PC-9 (cell line): ENCODE results near the gene CRAMP1. TPM values are rescaled to one million over a fixed set of nuclear protein-coding genes. Genes with fewer than 3 reads are reported as not detected.

Source experiments
- BruUV-seq: library from RNA; stranded (reverse); fragments of 400-500 nt; replicated peaks from 2 replicates; lab custom pipeline; 2021; lab: Mats Ljungman, UMichigan
- CTCF ChIA-PET: fragments of 300-600 bp; sonication (Branson Sonifier 250); formaldehyde crosslinking; loops from one replicate; lab custom pipeline; 2022; ENCODE audit warnings: antibody characterized with exemption; lab: Charles Lee
- POLR2A ChIA-PET: fragments of 300-600 bp; sonication (Branson Sonifier 250); formaldehyde crosslinking; loops from one replicate; lab custom pipeline; 2022; ENCODE audit warnings: antibody characterized with exemption; ENCODE audit not compliant: unreplicated experiment; lab: Charles Lee
- DNase-seq, 2 experiments: peaks; one replicate each; pipeline versions ENCODE4 v3.0.0 to v3.0.0-alpha.2; 2015 to 2022; ENCODE audit warnings: mixed read lengths in 1 of 2
- H2AFZ ChIP-seq: fragments of 200-600 bp; sonication (generic); 2 replicates; pipeline ENCODE4 v1.8.1; 2017; ENCODE audit warnings: antibody characterized with exemption
- H3F3A ChIP-seq: fragments of 200-600 bp; sonication (generic); 2 replicates; pipeline ENCODE4 v1.8.1; 2017; ENCODE audit warnings: antibody characterized with exemption, mild to moderate bottlenecking, low read depth; ENCODE audit not compliant: insufficient read depth
- H3K27ac ChIP-seq: fragments of 200-600 bp; sonication (generic); 2 replicates; pipeline ENCODE4 v1.6.1; 2016; ENCODE audit warnings: mixed run types
- H3K27me3 ChIP-seq: fragments of 200-600 bp; sonication (generic); 2 replicates; pipeline ENCODE4 v1.6.1; 2016; ENCODE audit warnings: low read depth, mixed run types; ENCODE audit not compliant: insufficient read depth
- H3K36me3 ChIP-seq: fragments of 200-600 bp; sonication (generic); 2 replicates; pipeline ENCODE4 v1.6.1; 2016; ENCODE audit warnings: low read depth, mixed run types
- H3K4me1 ChIP-seq: fragments of 200-600 bp; sonication (generic); replicated peaks from 2 replicates; pipeline ENCODE4 v1.6.1; 2016; ENCODE audit warnings: mixed run types; ENCODE audit not compliant: insufficient read depth
- H3K4me2 ChIP-seq: fragments of 200-600 bp; sonication (generic); 2 replicates; pipeline ENCODE4 v1.6.1; 2017; ENCODE audit warnings: mixed run types
- H3K4me3 ChIP-seq: fragments of 200-600 bp; sonication (generic); 2 replicates; pipeline ENCODE4 v1.6.1; 2016; ENCODE audit warnings: mixed run types
- H3K79me2 ChIP-seq: fragments of 200-600 bp; sonication (generic); 2 replicates; pipeline ENCODE4 v1.6.1; 2017; ENCODE audit warnings: low read depth, mixed run types
- H3K9me2 ChIP-seq: fragments of 200-600 bp; sonication (generic); 2 replicates; pipeline ENCODE4 v1.8.1; 2017; ENCODE audit warnings: mild to moderate bottlenecking; ENCODE audit not compliant: insufficient read depth
- H3K9me3 ChIP-seq: fragments of 200-600 bp; sonication (generic); 2 replicates; pipeline ENCODE4 v1.8.1; 2016; ENCODE audit warnings: low read depth; ENCODE audit not compliant: insufficient read depth
- H4K20me1 ChIP-seq: fragments of 200-600 bp; sonication (generic); 2 replicates; pipeline ENCODE4 v1.8.1; 2017; ENCODE audit not compliant: insufficient read depth
- EZH2 ChIP-seq: fragments of 200-600 bp; sonication (generic); IDR thresholded peaks from 2 replicates; pipeline ENCODE4 v1.8.0; 2017; ENCODE audit warnings: antibody characterized with exemption, low read depth
- intact Hi-C: fragments of 100-400 bp; cut with micrococcal nuclease; formaldehyde crosslinking; loops from one replicate; pipeline ENCODE4 v1.10.0; 2022; ENCODE audit not compliant: unreplicated experiment
- total RNA-seq: library from RNA; stranded (reverse); gene quantifications from 2 replicates; pipeline ENCODE4 v1.2.3, GENCODE V29; 2021
- TF ChIP-seq, protein P1 (sequence below): fragments of 200-600 bp; sonication (generic); conservative IDR thresholded peaks from 2 replicates; pipeline ENCODE4 v1.6.1; 2017; ENCODE audit warnings: mixed run types, antibody characterized with exemption, mild to moderate bottlenecking, moderate library complexity

Gene CRAMP1
- total RNA-seq, 1 experiment from 2014 or later: 22.7 TPM

DNA sequence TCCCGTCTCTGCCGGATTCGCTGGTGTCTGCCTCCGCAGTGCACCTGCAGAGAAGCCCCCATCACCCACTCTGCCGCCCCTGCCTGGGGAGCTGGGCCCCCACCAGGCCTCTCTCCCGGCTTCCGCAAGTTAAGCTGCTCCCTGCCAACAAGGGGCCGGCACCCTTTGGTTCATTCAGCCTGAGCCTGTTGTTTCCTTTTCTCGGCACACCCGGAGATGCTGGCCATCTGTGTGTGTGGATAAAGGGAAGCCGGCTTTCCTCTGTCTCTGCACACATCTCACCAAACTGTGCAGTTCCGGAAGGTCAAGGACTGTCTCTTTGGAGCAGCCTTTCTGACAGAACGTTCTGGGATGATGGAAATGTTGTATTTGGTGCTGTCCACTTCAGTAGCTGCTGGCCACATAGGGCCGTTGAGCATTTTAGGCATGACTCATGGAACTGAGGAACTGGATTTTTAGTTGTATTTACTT is 100.7 kb downstream of the CRAMP1 start:
- Histone ChIP-seq H3K79me2 (peaks cover 62% of the 10 kb centered on the region), H3K36me3 (no peaks in the 10 kb centered on the region), H3K27me3 (no peaks in the 10 kb centered on the region), H4K20me1 (peaks cover 4% of the 10 kb centered on the region; the same call in 1 of the 2 replicates), H3K9me2 (no peaks in the 10 kb centered on the region), H3K4me3 (no peak overlapping the region), H3K27ac (no peak overlapping the region), H3K9me3 (no peaks in the 10 kb centered on the region), H3K4me2 (no peak overlapping the region), H2AFZ (no peak overlapping the region), H3K4me1 (peaks cover 1% of the 10 kb centered on the region), H3F3A (no peaks in the 10 kb centered on the region)
- DNase-seq: no peak
- intact Hi-C loops: no loop called here
- POLR2A ChIA-PET: no interaction called here
- CTCF ChIA-PET: no interaction called here
- TF ChIP-seq, protein P1, sequence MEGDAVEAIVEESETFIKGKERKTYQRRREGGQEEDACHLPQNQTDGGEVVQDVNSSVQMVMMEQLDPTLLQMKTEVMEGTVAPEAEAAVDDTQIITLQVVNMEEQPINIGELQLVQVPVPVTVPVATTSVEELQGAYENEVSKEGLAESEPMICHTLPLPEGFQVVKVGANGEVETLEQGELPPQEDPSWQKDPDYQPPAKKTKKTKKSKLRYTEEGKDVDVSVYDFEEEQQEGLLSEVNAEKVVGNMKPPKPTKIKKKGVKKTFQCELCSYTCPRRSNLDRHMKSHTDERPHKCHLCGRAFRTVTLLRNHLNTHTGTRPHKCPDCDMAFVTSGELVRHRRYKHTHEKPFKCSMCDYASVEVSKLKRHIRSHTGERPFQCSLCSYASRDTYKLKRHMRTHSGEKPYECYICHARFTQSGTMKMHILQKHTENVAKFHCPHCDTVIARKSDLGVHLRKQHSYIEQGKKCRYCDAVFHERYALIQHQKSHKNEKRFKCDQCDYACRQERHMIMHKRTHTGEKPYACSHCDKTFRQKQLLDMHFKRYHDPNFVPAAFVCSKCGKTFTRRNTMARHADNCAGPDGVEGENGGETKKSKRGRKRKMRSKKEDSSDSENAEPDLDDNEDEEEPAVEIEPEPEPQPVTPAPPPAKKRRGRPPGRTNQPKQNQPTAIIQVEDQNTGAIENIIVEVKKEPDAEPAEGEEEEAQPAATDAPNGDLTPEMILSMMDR: no peak
- no peak for TF ChIP-seq EZH2
- no TSS peak for BruUV-seq

GRCh38 chr16:1713331-1713730 is 101.2 kb downstream of the CRAMP1 start:
- peaks cover 57% of the 10 kb centered on the region for H3K79me2 ChIP-seq
- POLR2A ChIA-PET: no interaction called here

GRCh38 chr16:1713933-1714332 is 101.8 kb downstream of the CRAMP1 start:
- Histone ChIP-seq H3K36me3 (no peaks in the 10 kb centered on the region), H3K27ac (no peak overlapping the region), H3K9me2 (no peaks in the 10 kb centered on the region), H2AFZ (no peak overlapping the region), H3F3A (peaks cover 2% of the 10 kb centered on the region; the same call in 1 of the 2 replicates), H3K9me3 (no peaks in the 10 kb centered on the region), H3K79me2 (peaks cover 51% of the 10 kb centered on the region), H3K27me3 (no peaks in the 10 kb centered on the region), H3K4me3 (no peak overlapping the region), H4K20me1 (0 out of 2 replicates have a peak, but pooled peaks cover 3% of the 10 kb centered on the region), H3K4me1 (peaks cover 4% of the 10 kb centered on the region), H3K4me2 (no peak overlapping the region)
- intact Hi-C loops: no loop called here
- no peak for DNase-seq
- no TSS peak for BruUV-seq
- TF ChIP-seq, protein P1: no peak
- no peak for TF ChIP-seq EZH2
- CTCF ChIA-PET: no interaction called here
- POLR2A ChIA-PET: no interaction called here

More at GRCh38 chr16:1713331-1713730, 101.2 kb downstream of the CRAMP1 start:
- no peaks in the 10 kb centered on the region for H3K27me3 ChIP-seq
- H4K20me1 ChIP-seq: 0 out of 2 replicates have a peak, but pooled peaks cover 3% of the 10 kb centered on the region
- no peak for DNase-seq
- H3K4me3 ChIP-seq: no peak overlapping the region
- H2AFZ ChIP-seq: no peak overlapping the region
- CTCF ChIA-PET: no interaction called here
- no peaks in the 10 kb centered on the region for H3K36me3 ChIP-seq
- no peaks in the 10 kb centered on the region for H3K9me2 ChIP-seq
- no peak overlapping the region for H3K4me2 ChIP-seq
- no TSS peak for BruUV-seq
- TF ChIP-seq EZH2: no peak
- TF ChIP-seq, protein P1: no peak
- H3K27ac ChIP-seq: no peak overlapping the region
- H3K4me1 ChIP-seq: no peaks in the 10 kb centered on the region
- H3F3A ChIP-seq: no peaks in the 10 kb centered on the region
- H3K9me3 ChIP-seq: no peaks in the 10 kb centered on the region
- intact Hi-C loops: no loop called here
